Mesendoderm (in vitro differentiated cells): ENCODE data around the gene PEF1.

ENCODE experiments used
- DNase-seq: peaks from one replicate; pipeline ENCODE4 v3.0.0; 2013
- H2AK5ac ChIP-seq: 2 replicates; pipeline ENCODE4 v1.6.1; 2013; ENCODE audit warnings: low read length, inconsistent platforms
- H2BK120ac ChIP-seq: 2 replicates; pipeline ENCODE4 v1.6.1; 2013; ENCODE audit warnings: low read depth, mild to moderate bottlenecking, low read length, moderate library complexity, mixed read lengths
- H2BK15ac ChIP-seq: replicated peaks from 2 replicates; pipeline ENCODE4 v1.6.1; 2013; ENCODE audit warnings: low read depth, mild to moderate bottlenecking, moderate library complexity
- H2BK5ac ChIP-seq: 2 replicates; pipeline ENCODE4 v1.6.1; 2013; ENCODE audit warnings: low read length, inconsistent platforms
- H3K18ac ChIP-seq: 2 replicates; pipeline ENCODE4 v1.6.1; 2013; ENCODE audit warnings: mild to moderate bottlenecking, low read length, mixed read lengths
- H3K23ac ChIP-seq: one replicate; pipeline ENCODE4 v1.6.1; 2013; ENCODE audit warnings: low read length
- H3K27ac ChIP-seq: 2 replicates; pipeline ENCODE4 v1.5.1; 2013; ENCODE audit warnings: low read depth, mild to moderate bottlenecking, inconsistent platforms, low read length, moderate library complexity
- H3K27me3 ChIP-seq: 2 replicates; pipeline ENCODE4 v1.6.1; 2013; ENCODE audit warnings: low read length, control low read depth, mild to moderate bottlenecking, inconsistent platforms; ENCODE audit not compliant: insufficient read depth, poor library complexity
- H3K36me3 ChIP-seq: 2 replicates; pipeline ENCODE4 v1.6.1; 2013; ENCODE audit warnings: low read length, inconsistent platforms; ENCODE audit not compliant: control insufficient read depth, insufficient read depth
- H3K4ac ChIP-seq: one replicate; pipeline ENCODE4 v1.6.1; 2013; ENCODE audit warnings: low read depth, mild to moderate bottlenecking, low read length, moderate library complexity
- H3K4me1 ChIP-seq: 2 replicates; pipeline ENCODE4 v1.6.1; 2013; ENCODE audit warnings: low read depth, low read length, inconsistent platforms; ENCODE audit not compliant: control insufficient read depth
- H3K4me2 ChIP-seq: 2 replicates; pipeline ENCODE4 v1.6.1; 2013; ENCODE audit warnings: low read length
- H3K4me3 ChIP-seq: 2 replicates; pipeline ENCODE4 v1.5.1; 2013; ENCODE audit warnings: mild to moderate bottlenecking, low read length
- H3K56ac ChIP-seq: one replicate; pipeline ENCODE4 v1.6.1; 2013; ENCODE audit warnings: low read length
- H3K79me1 ChIP-seq: 2 replicates; pipeline ENCODE4 v1.6.1; 2013; ENCODE audit warnings: low read length, inconsistent platforms
- H3K79me2 ChIP-seq: 2 replicates; pipeline ENCODE4 v1.6.1; 2013; ENCODE audit warnings: mild to moderate bottlenecking, low read length; ENCODE audit not compliant: control insufficient read depth, insufficient read depth
- H3K9ac ChIP-seq: 2 replicates; pipeline ENCODE4 v1.6.1; 2013; ENCODE audit warnings: low read length, inconsistent platforms
- H4K5ac ChIP-seq: one replicate; pipeline ENCODE4 v1.6.1; 2013; ENCODE audit warnings: low read length
- H4K8ac ChIP-seq: one replicate; pipeline ENCODE4 v1.6.1; 2013; ENCODE audit warnings: low read depth, mild to moderate bottlenecking, control low read depth, low read length, moderate library complexity
- WGBS: extraction: QIAGEN DNeasy Blood & Tissue Kit; methylation state at CpG from one replicate; pipeline ENCODE4 v1.1.7; 2013; ENCODE audit warnings: low lambda C conversion rate, missing lambda C conversion rate; ENCODE audit not compliant: insufficient coverage; ENCODE audit errors: extremely low coverage; 5-methylcytosine and 5-hydroxymethylcytosine counted together

The PEF1 gene

DNA sequence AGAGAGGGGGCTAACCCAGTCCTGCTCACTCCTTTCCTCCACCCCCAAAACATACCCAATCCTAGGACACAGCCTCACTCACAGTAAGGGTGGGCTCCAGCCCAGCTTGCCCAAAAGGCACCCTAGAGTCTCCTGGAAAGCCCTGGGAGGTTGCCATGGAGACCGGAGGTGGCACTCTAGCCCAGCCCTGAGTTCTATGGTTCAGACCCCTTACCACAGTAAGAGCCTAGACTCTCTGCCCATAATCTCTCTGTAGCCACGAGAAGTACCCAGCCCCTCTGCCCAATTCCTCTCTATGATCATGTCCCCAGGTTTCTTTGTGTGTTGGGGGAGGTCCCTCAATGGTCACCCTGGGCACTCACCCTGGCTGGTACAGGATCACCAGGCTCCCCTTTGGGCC lies 44.7 kb upstream of the PEF1 start:
- Histone ChIP-seq H3K4me1 (no peaks in the 10 kb centered on the region), H3K9ac (no peak overlapping the region), H3K79me2 (no peaks in the 10 kb centered on the region), H2AK5ac (no peak overlapping the region), H3K4me3 (no peak overlapping the region), H3K27me3 (no peaks in the 10 kb centered on the region), H3K79me1 (no peaks in the 10 kb centered on the region), H4K8ac (no peak overlapping the region), H4K5ac (no peak overlapping the region), H3K36me3 (no peaks in the 10 kb centered on the region), H3K27ac (no peak overlapping the region), H2BK120ac (no peak overlapping the region), H3K18ac (no peak overlapping the region), H2BK15ac (no peak overlapping the region), H3K56ac (no peak overlapping the region), H3K4ac (no peak overlapping the region), H3K23ac (no peak overlapping the region), H2BK5ac (no peak overlapping the region), H3K4me2 (no peak overlapping the region)
- DNase-seq, result no peak
- WGBS, result no CpG with 5 or more reads among the region's 2 CpGs

- Histone ChIP-seq H3K36me3 (no peaks in the 10 kb centered on the region), H3K4me3 (no peak overlapping the region), H3K79me2 (no peaks in the 10 kb centered on the region), H3K79me1 (no peaks in the 10 kb centered on the region), H3K27ac (no peak overlapping the region), H3K4me2 (no peak overlapping the region), H3K9ac (no peak overlapping the region), H2BK15ac (no peak overlapping the region), H4K8ac (no peak overlapping the region), H2BK120ac (no peak overlapping the region), H3K4ac (no peak overlapping the region), H2BK5ac (no peak overlapping the region), H3K23ac (peak overlapping the region; percentile 24), H4K5ac (no peak overlapping the region), H3K18ac (no peak overlapping the region), H3K56ac (no peak overlapping the region), H3K4me1 (no peaks in the 10 kb centered on the region), H3K27me3 (no peaks in the 10 kb centered on the region), H2AK5ac (no peak overlapping the region)
- no peak for DNase-seq
- no CpG with 5 or more reads among the region's 8 CpGs for WGBS
These were observed 43.7 kb upstream of the PEF1 start for GRCh38 chr1:31688233-31688918.

- Histone ChIP-seq H2AK5ac (no peak overlapping the region), H4K5ac (no peak overlapping the region), H2BK15ac (no peak overlapping the region), H2BK5ac (no peak overlapping the region), H3K27ac (no peak overlapping the region), H3K36me3 (no peaks in the 10 kb centered on the region), H3K18ac (no peak overlapping the region), H3K4me3 (no peak overlapping the region), H3K79me1 (no peaks in the 10 kb centered on the region), H3K4ac (no peak overlapping the region), H3K79me2 (no peaks in the 10 kb centered on the region), H3K23ac (no peak overlapping the region), H3K27me3 (no peaks in the 10 kb centered on the region), H2BK120ac (no peak overlapping the region), H4K8ac (no peak overlapping the region), H3K9ac (no peak overlapping the region), H3K4me1 (no peaks in the 10 kb centered on the region), H3K4me2 (no peak overlapping the region), H3K56ac (no peak overlapping the region)
- no peak for DNase-seq
- no CpG with 5 or more reads among the region's 8 CpGs for whole genome bisulfite sequencing
These were observed 42.9 kb upstream of the PEF1 start for GRCh38 chr1:31687601-31688000.

GRCh38 chr1:31685795-31686194 lies 41.1 kb upstream of the PEF1 start:
- no peak overlapping the region for H3K4me3 ChIP-seq
- H3K27me3 ChIP-seq, result no peaks in the 10 kb centered on the region
- no peak overlapping the region for H3K4me2 ChIP-seq
- H2BK15ac ChIP-seq, result no peak overlapping the region
- H3K79me1 ChIP-seq, result no peaks in the 10 kb centered on the region
- H3K79me2 ChIP-seq, result no peaks in the 10 kb centered on the region
- no peak overlapping the region for H3K23ac ChIP-seq
- no peak overlapping the region for H3K9ac ChIP-seq
- H2BK120ac ChIP-seq, result no peak overlapping the region
- no peak overlapping the region for H3K4ac ChIP-seq
- no peak for DNase-seq
- no peaks in the 10 kb centered on the region for H3K4me1 ChIP-seq
- no CpG with 5 or more reads among the region's 8 CpGs for WGBS
- no peak overlapping the region for H2BK5ac ChIP-seq
- no peak overlapping the region for H3K56ac ChIP-seq
- no peaks in the 10 kb centered on the region for H3K36me3 ChIP-seq
- H4K5ac ChIP-seq, result no peak overlapping the region
- H4K8ac ChIP-seq, result no peak overlapping the region
- no peak overlapping the region for H3K18ac ChIP-seq
- H3K27ac ChIP-seq, result no peak overlapping the region
- H2AK5ac ChIP-seq, result no peak overlapping the region

DNA sequence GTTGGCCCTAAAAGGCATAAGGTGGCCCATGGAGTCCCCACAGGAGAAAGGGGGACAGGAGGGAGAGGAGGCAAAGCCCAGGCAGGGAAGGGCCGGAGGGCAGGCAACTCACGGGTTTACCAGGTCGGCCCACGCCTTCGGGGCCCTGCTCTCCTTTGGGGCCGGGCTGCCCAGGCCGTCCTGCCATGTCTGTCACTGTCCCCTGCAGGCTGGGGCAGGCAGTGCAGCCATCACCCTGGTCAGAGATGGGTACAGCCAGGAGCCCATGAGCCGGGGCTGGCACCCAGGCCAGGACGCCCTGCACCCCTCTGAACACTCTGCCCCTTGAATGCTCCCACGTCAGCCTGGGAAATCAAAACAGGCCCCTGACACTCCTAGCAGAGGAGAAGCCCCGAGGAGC lies 39.3 kb upstream of the PEF1 start:
- Histone ChIP-seq H3K56ac (peak overlapping the region; percentile 34), H3K4me2 (no peak overlapping the region), H4K8ac (no peak overlapping the region), H4K5ac (no peak overlapping the region), H3K9ac (no peak overlapping the region), H3K27me3 (no peaks in the 10 kb centered on the region), H3K4me1 (no peaks in the 10 kb centered on the region), H2BK15ac (no peak overlapping the region), H3K18ac (no peak overlapping the region), H2AK5ac (no peak overlapping the region), H3K79me2 (no peaks in the 10 kb centered on the region), H2BK120ac (no peak overlapping the region), H3K27ac (no peak overlapping the region), H3K23ac (no peak overlapping the region), H3K4ac (no peak overlapping the region), H3K36me3 (no peaks in the 10 kb centered on the region), H2BK5ac (no peak overlapping the region), H3K79me1 (no peaks in the 10 kb centered on the region), H3K4me3 (no peak overlapping the region)
- no CpG with 5 or more reads among the region's 11 CpGs for WGBS
- DNase-seq, result peak; percentile 41

DNA sequence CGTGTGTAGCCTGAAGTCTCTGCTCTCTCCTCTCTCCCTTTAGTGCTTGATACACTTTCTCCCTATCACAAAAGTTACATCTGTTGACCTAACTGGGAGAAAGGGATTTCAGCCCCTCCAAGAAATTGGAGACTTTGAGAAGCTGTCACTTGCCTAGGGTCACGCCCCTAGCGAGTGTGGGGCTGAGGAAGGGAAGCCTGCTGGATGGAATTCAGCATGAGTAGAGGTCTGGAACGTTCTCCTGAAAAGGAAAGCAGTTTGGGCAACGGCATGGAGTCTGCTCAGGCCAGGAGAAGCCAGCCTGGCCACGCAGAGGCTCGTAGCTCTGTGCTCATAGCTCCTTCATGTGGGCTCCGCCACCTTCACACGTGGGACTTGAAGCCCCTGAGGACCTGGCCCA lies 36.7 kb upstream of the PEF1 start:
- Histone ChIP-seq H4K8ac (no peak overlapping the region), H3K27ac (no peak overlapping the region), H3K4me2 (no peak overlapping the region), H3K9ac (no peak overlapping the region), H4K5ac (no peak overlapping the region), H3K23ac (no peak overlapping the region), H3K18ac (no peak overlapping the region), H2BK120ac (no peak overlapping the region), H3K79me1 (no peaks in the 10 kb centered on the region), H3K56ac (no peak overlapping the region), H3K79me2 (no peaks in the 10 kb centered on the region), H2AK5ac (no peak overlapping the region), H2BK5ac (no peak overlapping the region), H3K36me3 (no peaks in the 10 kb centered on the region), H2BK15ac (no peak overlapping the region), H3K4me1 (no peaks in the 10 kb centered on the region), H3K27me3 (no peaks in the 10 kb centered on the region), H3K4me3 (no peak overlapping the region), H3K4ac (no peak overlapping the region)
- peak; percentile 42 for DNase-seq
- no CpG with 5 or more reads among the region's 9 CpGs for WGBS
